ENCODE data around the gene SPDYE4. TPM values are rescaled to one million over a fixed set of nuclear protein-coding genes. Genes with fewer than 3 reads are reported as not detected.

Gene SPDYE4
- total RNA-seq, 4 donors from 2014 or later = not detected

DNA sequence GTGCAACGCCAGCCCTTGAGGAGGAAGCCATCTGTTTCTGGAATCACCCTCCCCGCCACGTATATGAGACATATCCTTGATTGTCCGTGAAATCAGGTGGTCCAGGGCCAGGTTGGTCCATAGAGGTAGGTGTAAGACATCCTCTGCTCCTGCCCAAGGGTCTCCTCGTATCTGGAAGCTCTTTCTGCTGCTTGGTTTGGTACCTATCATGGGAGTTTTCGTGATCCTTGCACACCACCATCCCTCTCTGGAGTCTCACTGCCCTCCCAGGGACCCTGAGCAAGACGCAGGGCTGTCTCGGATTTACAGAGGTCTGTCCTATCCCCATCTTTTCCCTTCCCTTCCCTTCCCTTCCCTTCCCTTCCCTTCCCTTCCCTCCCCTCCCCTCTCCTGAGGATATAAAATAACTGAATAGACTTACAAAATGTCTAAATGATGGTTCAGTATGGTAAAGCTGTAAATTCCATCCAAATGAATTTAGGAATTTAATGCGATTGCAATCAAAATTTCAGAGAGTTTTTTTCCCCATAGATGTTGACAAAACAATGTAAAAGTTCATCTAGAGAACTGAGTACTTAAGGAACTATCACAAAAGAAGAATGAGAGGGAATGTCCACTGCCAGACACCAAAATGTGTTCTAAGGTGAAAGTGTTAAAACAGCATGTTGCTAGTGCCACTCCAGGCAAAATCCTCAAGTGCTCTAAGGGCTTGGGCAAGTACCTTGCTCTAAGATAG lies 11.7 kb downstream of the SPDYE4 start:
- Histone ChIP-seq H3K27me3 (no peaks in the 10 kb centered on the region), H3K4me1 (peaks cover 0 to 16% (median 4%) of the 10 kb centered on the region in 3 donors), H3K27ac (peak overlapping the region in 1 of 4 donors; percentile 55), H3K9me3 (no peaks in the 10 kb centered on the region), H3K36me3 (no peaks in the 10 kb centered on the region), H3K4me3 (peak overlapping the region; percentile 42 to 65)
- WGBS, 2 donors (ENCODE audit: low coverage in 1 of 2) = 28 to 80% methylated on average over 1 to 9 of the region's 9 CpGs
- ATAC-seq = no peak
- TF ChIP-seq POLR2AphosphoS5 (IDR thresholded peaks at IDR 0.05) (no peak), EP300 (IDR thresholded peaks at IDR 0.05) (no peak), POLR2A (IDR thresholded peaks at IDR 0.05) (no peak)
- TF ChIP-seq, protein P1, sequence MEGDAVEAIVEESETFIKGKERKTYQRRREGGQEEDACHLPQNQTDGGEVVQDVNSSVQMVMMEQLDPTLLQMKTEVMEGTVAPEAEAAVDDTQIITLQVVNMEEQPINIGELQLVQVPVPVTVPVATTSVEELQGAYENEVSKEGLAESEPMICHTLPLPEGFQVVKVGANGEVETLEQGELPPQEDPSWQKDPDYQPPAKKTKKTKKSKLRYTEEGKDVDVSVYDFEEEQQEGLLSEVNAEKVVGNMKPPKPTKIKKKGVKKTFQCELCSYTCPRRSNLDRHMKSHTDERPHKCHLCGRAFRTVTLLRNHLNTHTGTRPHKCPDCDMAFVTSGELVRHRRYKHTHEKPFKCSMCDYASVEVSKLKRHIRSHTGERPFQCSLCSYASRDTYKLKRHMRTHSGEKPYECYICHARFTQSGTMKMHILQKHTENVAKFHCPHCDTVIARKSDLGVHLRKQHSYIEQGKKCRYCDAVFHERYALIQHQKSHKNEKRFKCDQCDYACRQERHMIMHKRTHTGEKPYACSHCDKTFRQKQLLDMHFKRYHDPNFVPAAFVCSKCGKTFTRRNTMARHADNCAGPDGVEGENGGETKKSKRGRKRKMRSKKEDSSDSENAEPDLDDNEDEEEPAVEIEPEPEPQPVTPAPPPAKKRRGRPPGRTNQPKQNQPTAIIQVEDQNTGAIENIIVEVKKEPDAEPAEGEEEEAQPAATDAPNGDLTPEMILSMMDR (IDR thresholded peaks at IDR 0.05) = no peak

DNA sequence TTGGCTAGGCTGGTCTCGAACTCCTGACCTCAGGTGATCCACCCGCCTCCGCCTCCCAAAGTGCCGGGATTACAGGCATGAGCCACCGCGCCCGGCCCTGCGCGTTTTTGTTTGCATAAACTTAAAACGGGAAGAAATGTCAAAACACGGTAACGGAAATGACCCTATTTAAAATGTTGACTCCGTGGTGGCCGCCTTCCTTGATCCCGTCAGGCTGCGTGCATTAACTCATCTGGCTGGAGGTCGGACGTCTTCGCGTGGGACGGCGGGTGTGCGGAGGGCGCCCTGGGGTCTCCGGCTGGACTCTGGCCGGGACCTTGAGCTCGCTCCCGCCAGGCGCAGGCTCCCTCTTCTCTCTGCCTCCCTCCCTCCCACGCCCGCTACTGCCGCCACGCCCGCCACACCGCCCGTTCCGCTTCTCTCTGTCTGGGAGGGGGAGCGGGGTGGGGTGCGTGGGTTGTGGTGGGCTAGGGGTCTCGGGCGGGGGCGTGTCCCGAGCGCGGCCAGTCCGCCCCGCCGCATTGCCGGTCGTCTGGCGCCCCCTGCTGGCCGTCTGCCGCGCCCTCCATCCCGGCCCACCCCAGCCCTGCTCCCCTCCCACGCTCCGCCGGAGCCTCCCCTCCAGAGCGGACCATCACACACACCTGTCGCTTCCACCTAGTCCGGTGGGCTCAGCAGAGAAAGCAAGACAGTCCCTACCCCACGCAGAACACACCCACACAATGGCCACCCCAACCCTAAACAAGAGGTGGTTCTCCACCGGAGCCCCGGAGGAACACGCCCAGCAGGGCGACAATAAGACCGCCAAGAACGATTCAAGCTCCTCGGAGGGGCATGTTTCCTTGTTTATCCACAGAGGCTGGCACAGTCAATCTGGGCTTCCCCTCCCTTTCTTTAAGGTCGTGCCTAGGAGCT lies 12.5 kb downstream of the SPDYE4 start:
- Histone ChIP-seq H3K9me3 (no peaks in the 10 kb centered on the region), H3K36me3 (no peaks in the 10 kb centered on the region), H3K27me3 (peaks cover 7% of the 10 kb centered on the region), H3K4me1 (peaks cover 0 to 16% (median 4%) of the 10 kb centered on the region in 3 donors), H3K27ac (peak overlapping the region in 1 of 4 donors; percentile 55), H3K4me3 (peak overlapping the region; percentile 42 to 65)
- WGBS, 2 donors (ENCODE audit: low coverage in 1 of 2) = 0 to 1% methylated on average over 3 to 21 of the region's 70 CpGs
- ATAC-seq = peak; percentile 86
- TF ChIP-seq, protein P1 (IDR thresholded peaks at IDR 0.05) = peak; percentile 81 to 100 (median 90)
- no peak for TF ChIP-seq POLR2AphosphoS5 (IDR thresholded peaks at IDR 0.05)
- no peak for TF ChIP-seq EP300 (IDR thresholded peaks at IDR 0.05)

DNA sequence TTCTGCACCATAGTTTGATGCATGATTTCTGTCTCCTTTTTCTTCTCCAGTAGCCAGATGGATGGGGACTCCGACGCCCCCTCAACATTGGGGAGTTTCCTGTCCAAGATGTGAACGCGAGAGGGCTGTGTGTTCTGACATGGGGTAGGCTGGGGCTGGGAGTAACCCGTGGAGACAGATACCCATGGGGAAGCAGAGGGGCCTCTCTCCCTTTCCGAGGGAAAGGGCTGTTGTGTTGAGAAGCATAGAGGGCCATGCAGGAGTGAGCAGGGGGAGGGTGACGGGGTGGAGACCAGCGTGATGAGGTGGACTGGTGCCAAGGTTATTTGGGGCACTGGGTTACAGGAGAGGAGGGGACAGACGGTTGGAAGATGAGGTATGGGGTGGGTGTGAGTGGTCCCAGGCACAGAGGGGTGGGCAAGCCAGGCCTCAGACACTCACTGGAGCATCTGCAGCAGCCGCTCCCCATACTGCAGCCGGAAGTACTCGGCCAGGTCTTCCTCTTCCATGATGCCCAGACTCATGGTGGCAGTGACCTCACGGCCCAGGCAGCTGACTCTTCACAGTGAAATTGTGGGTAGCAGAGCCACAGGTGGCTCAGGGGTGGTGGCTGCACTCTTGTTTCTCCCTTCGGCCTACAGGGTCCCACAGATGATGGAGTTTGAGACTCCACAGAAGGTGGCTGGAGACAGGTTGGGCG lies 14.1 kb downstream of the SPDYE4 start:
- Histone ChIP-seq H3K9me3 (no peaks in the 10 kb centered on the region), H3K27me3 (peaks cover 11% of the 10 kb centered on the region), H3K4me1 (peaks cover 0 to 16% (median 4%) of the 10 kb centered on the region in 3 donors), H3K27ac (no peak overlapping the region), H3K4me3 (no peak overlapping the region), H3K36me3 (no peaks in the 10 kb centered on the region)
- no peak for TF ChIP-seq POLR2AphosphoS5 (IDR thresholded peaks at IDR 0.05)
- no peak for TF ChIP-seq POLR2A (IDR thresholded peaks at IDR 0.05)
- TF ChIP-seq, protein P1 (IDR thresholded peaks at IDR 0.05) = no peak
- TF ChIP-seq EP300 (IDR thresholded peaks at IDR 0.05) = no peak
- WGBS, 2 donors (ENCODE audit: low coverage in 1 of 2) = 53 to 100% methylated on average over 2 to 3 of the region's 15 CpGs
- ATAC-seq = no peak

DNA sequence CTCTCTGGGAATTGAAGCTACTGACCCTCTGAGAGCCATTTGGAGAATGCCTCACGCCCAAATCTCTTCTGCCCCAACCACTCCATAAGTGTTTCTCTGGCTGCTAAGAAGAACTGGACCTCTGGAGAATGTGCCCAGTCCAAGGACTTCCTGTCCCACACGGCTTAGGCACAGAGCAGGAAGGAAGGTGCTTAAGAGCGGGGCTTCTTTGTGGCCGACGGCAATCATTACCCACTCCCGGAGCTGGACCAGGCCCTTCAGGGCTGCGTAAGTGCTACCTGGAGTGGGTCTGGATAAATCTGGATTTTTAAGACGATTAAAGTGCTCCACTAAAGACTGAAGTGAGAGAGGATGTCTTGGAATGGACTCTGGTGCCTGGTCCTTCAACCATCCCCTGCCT lies 15.5 kb downstream of the SPDYE4 start:
- Histone ChIP-seq H3K27me3 (peaks cover 11% of the 10 kb centered on the region), H3K4me1 (peaks cover 0 to 16% (median 4%) of the 10 kb centered on the region in 3 donors), H3K9me3 (no peaks in the 10 kb centered on the region), H3K27ac (no peak overlapping the region), H3K36me3 (no peaks in the 10 kb centered on the region), H3K4me3 (no peak overlapping the region)
- WGBS, 2 donors (ENCODE audit: low coverage in 1 of 2) = 67 to 81% methylated on average over 1 to 8 of the region's 8 CpGs
- ATAC-seq = no peak
- TF ChIP-seq POLR2AphosphoS5 (IDR thresholded peaks at IDR 0.05) = no peak
- TF ChIP-seq POLR2A (IDR thresholded peaks at IDR 0.05) = no peak
- TF ChIP-seq EP300 (IDR thresholded peaks at IDR 0.05) = no peak
- TF ChIP-seq, protein P1 (IDR thresholded peaks at IDR 0.05) = no peak
